B cell (primary cell): ENCODE measurements around the gene FHDC1.

Experiments
- EZH2 ChIP-seq: IDR thresholded peaks from 2 replicates; pipeline ENCODE4 v1.6.1; 2012; ENCODE audit warnings: borderline replicate concordance, low read depth, mild to moderate bottlenecking, moderate library complexity, low read length; ENCODE audit not compliant: insufficient read depth, poor library complexity, severe bottlenecking
- TF ChIP-seq, protein P1 (sequence below): fragments of 200-600 bp; IDR thresholded peaks from one replicate; pipeline ENCODE4 v1.8.0; 2022; ENCODE audit warnings: antibody characterized with exemption, mild to moderate bottlenecking

DNA sequence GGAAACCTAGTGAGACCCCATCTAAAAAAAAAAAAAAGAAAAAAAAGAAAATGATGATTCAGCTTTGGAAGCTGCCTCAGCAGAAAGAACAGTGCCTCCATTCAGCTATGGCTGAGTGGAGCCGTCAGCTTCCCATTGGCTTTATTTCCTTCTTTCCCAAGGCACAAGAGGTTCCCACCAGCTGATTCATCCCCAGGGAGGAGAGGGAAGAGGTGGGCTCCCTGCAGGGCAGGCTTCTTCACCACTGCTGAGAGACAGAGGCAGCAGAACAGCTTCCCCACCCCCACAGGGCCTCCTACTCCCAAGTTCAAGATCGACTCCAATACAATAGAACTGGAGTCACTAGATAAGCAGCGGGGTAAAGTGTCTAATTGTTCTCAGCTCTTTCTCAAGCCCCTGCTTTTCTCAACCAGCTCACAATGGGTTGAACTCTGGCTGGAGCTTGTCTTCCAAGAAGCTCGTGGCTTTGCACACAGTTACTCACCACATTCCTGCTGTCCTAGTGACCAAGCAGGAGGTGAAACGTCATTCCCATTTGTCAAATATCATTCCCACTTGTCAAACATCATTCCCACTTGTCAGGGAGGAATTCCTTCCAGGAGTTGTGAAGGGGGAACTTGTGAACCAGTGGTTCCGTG lies 47.8 kb downstream of the FHDC1 start:
- TF ChIP-seq, protein P1, sequence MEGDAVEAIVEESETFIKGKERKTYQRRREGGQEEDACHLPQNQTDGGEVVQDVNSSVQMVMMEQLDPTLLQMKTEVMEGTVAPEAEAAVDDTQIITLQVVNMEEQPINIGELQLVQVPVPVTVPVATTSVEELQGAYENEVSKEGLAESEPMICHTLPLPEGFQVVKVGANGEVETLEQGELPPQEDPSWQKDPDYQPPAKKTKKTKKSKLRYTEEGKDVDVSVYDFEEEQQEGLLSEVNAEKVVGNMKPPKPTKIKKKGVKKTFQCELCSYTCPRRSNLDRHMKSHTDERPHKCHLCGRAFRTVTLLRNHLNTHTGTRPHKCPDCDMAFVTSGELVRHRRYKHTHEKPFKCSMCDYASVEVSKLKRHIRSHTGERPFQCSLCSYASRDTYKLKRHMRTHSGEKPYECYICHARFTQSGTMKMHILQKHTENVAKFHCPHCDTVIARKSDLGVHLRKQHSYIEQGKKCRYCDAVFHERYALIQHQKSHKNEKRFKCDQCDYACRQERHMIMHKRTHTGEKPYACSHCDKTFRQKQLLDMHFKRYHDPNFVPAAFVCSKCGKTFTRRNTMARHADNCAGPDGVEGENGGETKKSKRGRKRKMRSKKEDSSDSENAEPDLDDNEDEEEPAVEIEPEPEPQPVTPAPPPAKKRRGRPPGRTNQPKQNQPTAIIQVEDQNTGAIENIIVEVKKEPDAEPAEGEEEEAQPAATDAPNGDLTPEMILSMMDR = no peak
- TF ChIP-seq EZH2 = no peak
